ENCODE measurements around the gene SGCD.

DNA sequence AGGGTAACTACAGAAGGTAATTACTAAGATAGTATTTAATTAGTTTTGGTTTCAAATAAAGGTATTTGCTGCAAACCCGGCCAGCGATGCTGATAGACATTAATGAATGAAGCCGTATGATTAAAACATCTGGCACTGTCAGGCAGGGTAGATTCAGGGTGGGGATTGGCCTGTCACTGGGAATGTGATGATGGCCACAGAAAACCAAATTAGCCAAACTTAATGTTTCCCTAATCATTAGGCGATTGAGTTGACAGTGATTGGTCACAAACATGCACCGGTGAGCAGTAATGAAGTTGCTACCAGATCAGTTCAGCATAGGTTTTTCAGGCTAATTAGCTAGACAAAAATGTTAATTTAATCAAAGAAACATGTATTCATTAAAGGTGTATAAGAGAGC is 107.5 kb downstream of the SGCD start:
- TF ChIP-seq, protein P1, sequence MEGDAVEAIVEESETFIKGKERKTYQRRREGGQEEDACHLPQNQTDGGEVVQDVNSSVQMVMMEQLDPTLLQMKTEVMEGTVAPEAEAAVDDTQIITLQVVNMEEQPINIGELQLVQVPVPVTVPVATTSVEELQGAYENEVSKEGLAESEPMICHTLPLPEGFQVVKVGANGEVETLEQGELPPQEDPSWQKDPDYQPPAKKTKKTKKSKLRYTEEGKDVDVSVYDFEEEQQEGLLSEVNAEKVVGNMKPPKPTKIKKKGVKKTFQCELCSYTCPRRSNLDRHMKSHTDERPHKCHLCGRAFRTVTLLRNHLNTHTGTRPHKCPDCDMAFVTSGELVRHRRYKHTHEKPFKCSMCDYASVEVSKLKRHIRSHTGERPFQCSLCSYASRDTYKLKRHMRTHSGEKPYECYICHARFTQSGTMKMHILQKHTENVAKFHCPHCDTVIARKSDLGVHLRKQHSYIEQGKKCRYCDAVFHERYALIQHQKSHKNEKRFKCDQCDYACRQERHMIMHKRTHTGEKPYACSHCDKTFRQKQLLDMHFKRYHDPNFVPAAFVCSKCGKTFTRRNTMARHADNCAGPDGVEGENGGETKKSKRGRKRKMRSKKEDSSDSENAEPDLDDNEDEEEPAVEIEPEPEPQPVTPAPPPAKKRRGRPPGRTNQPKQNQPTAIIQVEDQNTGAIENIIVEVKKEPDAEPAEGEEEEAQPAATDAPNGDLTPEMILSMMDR (conservative IDR thresholded peaks at IDR 0.05 in 1 of 2, IDR thresholded peaks at IDR 0.05 in 1 of 2; ENCODE audit: extremely low read depth in 1 of 2, insufficient read depth in 1 of 2, low read depth in 1 of 2, low read length in 2 of 2): no peak
- no peak for TF ChIP-seq EZH2 (IDR thresholded peaks at IDR 0.05; ENCODE audit: borderline replicate concordance, low read length)

Measured in mammary epithelial cell (primary cell).